Keratinocyte (primary cell): ENCODE data around the gene CDADC1. TPM values are rescaled to one million over a fixed set of nuclear protein-coding genes. Genes with fewer than 3 reads are reported as not detected.

ENCODE experiments used
- DNase-seq: peaks from one replicate; pipeline ENCODE4 v3.0.0-alpha.2; 2011; ENCODE audit warnings: low read depth, missing footprints, low spot score
- FAIRE-seq: peaks from 2 replicates; lab custom pipeline; 2011; peaks lifted over from hg19 to GRCh38; lab: Jason Lieb, UNC
- H2AFZ ChIP-seq: 2 replicates; pipeline ENCODE4 v1.6.0; 2012; ENCODE audit warnings: low read length, control low read depth, inconsistent platforms; ENCODE audit not compliant: control insufficient read depth
- H3K27ac ChIP-seq: 2 replicates; pipeline ENCODE4 v1.5.1; 2011; ENCODE audit warnings: low read length; ENCODE audit not compliant: control insufficient read depth, insufficient read depth
- H3K27me3 ChIP-seq: 3 replicates; pipeline ENCODE4 v1.6.0; 2011; ENCODE audit warnings: low read length; ENCODE audit not compliant: control insufficient read depth, insufficient read depth; ENCODE audit errors: extremely low read depth
- H3K36me3 ChIP-seq, 2 experiments: 2 replicates in 1 of 2; 3 replicates in 1 of 2; pipeline ENCODE4 v1.5.1; 2011; ENCODE audit warnings: low read length in 2 of 2, mild to moderate bottlenecking in 1 of 2; ENCODE audit not compliant: control insufficient read depth in 2 of 2, insufficient read depth in 2 of 2; ENCODE audit errors: extremely low read depth in 1 of 2
- H3K4me1 ChIP-seq: 3 replicates; pipeline ENCODE4 v1.5.1; 2011; ENCODE audit warnings: low read length; ENCODE audit not compliant: control insufficient read depth, insufficient read depth; ENCODE audit errors: extremely low read depth
- H3K4me2 ChIP-seq: 3 replicates; pipeline ENCODE4 v1.6.0; 2011; ENCODE audit warnings: low read depth, low read length; ENCODE audit not compliant: control insufficient read depth, insufficient read depth; ENCODE audit errors: extremely low read depth
- H3K4me3 ChIP-seq, 3 experiments: fragments of 200-600 bp in 1 of 3; sonication (generic) in 1 of 3; 2 replicates in 2 of 3; 3 replicates in 1 of 3; pipeline ENCODE4 v1.5.1; 2011 to 2016; ENCODE audit warnings: low read length in 3 of 3, mild to moderate bottlenecking in 3 of 3, control low read depth in 2 of 3, inconsistent platforms in 1 of 3, low read depth in 1 of 3, mixed read lengths in 1 of 3, mixed run types in 1 of 3, moderate library complexity in 1 of 3; ENCODE audit not compliant: control insufficient read depth in 2 of 3, insufficient read depth in 2 of 3; ENCODE audit errors: extremely low read depth in 1 of 3
- H3K79me2 ChIP-seq: 2 replicates; pipeline ENCODE4 v1.6.0; 2012; ENCODE audit warnings: low read length; ENCODE audit not compliant: control insufficient read depth, insufficient read depth
- H3K9ac ChIP-seq: 3 replicates; pipeline ENCODE4 v1.6.0; 2011; ENCODE audit warnings: low read length; ENCODE audit not compliant: control insufficient read depth, insufficient read depth; ENCODE audit errors: extremely low read depth
- H3K9me1 ChIP-seq: 3 replicates; pipeline ENCODE4 v1.6.0; 2011; ENCODE audit warnings: low read length; ENCODE audit not compliant: control insufficient read depth, insufficient read depth; ENCODE audit errors: extremely low read depth
- H3K9me3 ChIP-seq: 2 replicates; pipeline ENCODE4 v1.5.1; 2012; ENCODE audit warnings: low read depth, low read length; ENCODE audit not compliant: control insufficient read depth
- H4K20me1 ChIP-seq: 3 replicates; pipeline ENCODE4 v1.6.0; 2011; ENCODE audit warnings: low read length; ENCODE audit not compliant: control insufficient read depth, insufficient read depth; ENCODE audit errors: extremely low read depth
- EZH2 ChIP-seq: IDR thresholded peaks from one replicate; pipeline ENCODE4 v1.6.1; 2012; ENCODE audit warnings: inconsistent platforms, mild to moderate bottlenecking, low read length, moderate library complexity
- dilution Hi-C: fragments of 300-500 bp; cut with MboI; formaldehyde crosslinking; loops from one replicate; pipeline ENCODE4 v1.7.0; 2020; ENCODE audit warnings: low sequenced_read_pairs; ENCODE audit not compliant: extremely low pct_ligation_motif_present
- polyA plus RNA-seq, 5 experiments: library from polyadenylated mRNA; depleted of rRNA in 3 of 5; stranded (reverse) in 3 of 5; stranded (forward) in 1 of 5; unstranded in 1 of 5; fragments of >200 nt; gene quantifications; 1 replicate in 1 of 5; 2 replicates in 3 of 5; 3 replicates in 1 of 5; pipeline versions ENCODE4 v1.2.1 to v1.2.3, GENCODE V29; 2011 to 2012; ENCODE audit warnings: missing spikeins in 2 of 5, low read depth in 1 of 5, low replicate concordance in 1 of 5
- TF ChIP-seq, protein P1 (sequence below), 3 experiments: IDR thresholded peaks in 1 of 3; conservative IDR thresholded peaks in 1 of 3; optimal IDR thresholded peaks in 1 of 3; 2 replicates in 2 of 3; 3 replicates in 1 of 3; pipeline versions ENCODE3 to v1.5.1; 2011; ENCODE audit warnings: low read length in 3 of 3, mild to moderate bottlenecking in 3 of 3, moderate library complexity in 2 of 3, control low read depth in 1 of 3, inconsistent platforms in 1 of 3; ENCODE audit not compliant: insufficient read depth in 2 of 3; ENCODE audit errors: extremely low read depth in 1 of 3

CDADC1 gene
- polyA plus RNA-seq, 1 donor (not counting 4 experiments of a cell fraction or from before 2014, with no cell fraction given) = 3.8 TPM

GRCh38 chr13:49322702-49323101 is 75.0 kb downstream of the CDADC1 start:
- Histone ChIP-seq H4K20me1 (no peaks in the 10 kb centered on the region), H3K79me2 (no peaks in the 10 kb centered on the region), H3K27ac (no peak overlapping the region), H3K9me3 (no peaks in the 10 kb centered on the region), H3K4me1 (no peaks in the 10 kb centered on the region), H2AFZ (no peak overlapping the region), H3K27me3 (no peaks in the 10 kb centered on the region), H3K36me3 (no peaks in the 10 kb centered on the region), H3K9ac (no peak overlapping the region), H3K4me3 (no peak overlapping the region), H3K4me2 (no peak overlapping the region), H3K9me1 (no peaks in the 10 kb centered on the region)
- DNase-seq (no peak), FAIRE-seq (no peak)
- no peak for TF ChIP-seq EZH2
- TF ChIP-seq, protein P1, sequence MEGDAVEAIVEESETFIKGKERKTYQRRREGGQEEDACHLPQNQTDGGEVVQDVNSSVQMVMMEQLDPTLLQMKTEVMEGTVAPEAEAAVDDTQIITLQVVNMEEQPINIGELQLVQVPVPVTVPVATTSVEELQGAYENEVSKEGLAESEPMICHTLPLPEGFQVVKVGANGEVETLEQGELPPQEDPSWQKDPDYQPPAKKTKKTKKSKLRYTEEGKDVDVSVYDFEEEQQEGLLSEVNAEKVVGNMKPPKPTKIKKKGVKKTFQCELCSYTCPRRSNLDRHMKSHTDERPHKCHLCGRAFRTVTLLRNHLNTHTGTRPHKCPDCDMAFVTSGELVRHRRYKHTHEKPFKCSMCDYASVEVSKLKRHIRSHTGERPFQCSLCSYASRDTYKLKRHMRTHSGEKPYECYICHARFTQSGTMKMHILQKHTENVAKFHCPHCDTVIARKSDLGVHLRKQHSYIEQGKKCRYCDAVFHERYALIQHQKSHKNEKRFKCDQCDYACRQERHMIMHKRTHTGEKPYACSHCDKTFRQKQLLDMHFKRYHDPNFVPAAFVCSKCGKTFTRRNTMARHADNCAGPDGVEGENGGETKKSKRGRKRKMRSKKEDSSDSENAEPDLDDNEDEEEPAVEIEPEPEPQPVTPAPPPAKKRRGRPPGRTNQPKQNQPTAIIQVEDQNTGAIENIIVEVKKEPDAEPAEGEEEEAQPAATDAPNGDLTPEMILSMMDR (optimal IDR thresholded peaks at IDR 0.05 in 1 of 3, IDR thresholded peaks at IDR 0.05 in 1 of 3, conservative IDR thresholded peaks at IDR 0.05 in 1 of 3; ENCODE audit: extremely low read depth in 1 of 3, insufficient read depth in 2 of 3, low read length in 3 of 3) = no peak
- dilution Hi-C loops = loop anchor here (25.0 kb wide), 1 partner anchor 115 kb away; the partner anchor contains the start of genes CAB39L and SETDB2

DNA sequence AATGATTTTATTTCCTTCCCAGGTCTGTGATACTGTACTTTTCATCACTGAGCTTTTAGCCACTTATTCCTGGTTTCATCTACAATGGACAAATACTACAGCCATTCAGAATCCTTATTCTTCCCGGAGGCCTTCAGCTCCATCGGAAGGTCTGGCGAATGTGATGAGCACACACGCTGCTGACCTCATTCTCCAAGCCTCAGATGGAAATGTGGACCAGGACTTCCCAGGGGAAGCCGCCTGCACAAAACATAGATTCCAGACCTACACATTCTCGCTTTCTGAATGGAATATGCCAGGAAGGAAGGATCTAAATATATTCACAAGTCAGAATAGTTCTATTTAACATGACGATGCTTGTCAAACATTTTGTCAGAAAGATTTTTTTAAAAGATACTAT is 75.6 kb downstream of the CDADC1 start:
- Histone ChIP-seq H3K9me3 (no peaks in the 10 kb centered on the region), H3K79me2 (no peaks in the 10 kb centered on the region), H3K27ac (no peak overlapping the region), H3K4me2 (no peak overlapping the region), H3K9ac (no peak overlapping the region), H3K9me1 (no peaks in the 10 kb centered on the region), H3K4me3 (no peak overlapping the region), H4K20me1 (no peaks in the 10 kb centered on the region), H3K27me3 (no peaks in the 10 kb centered on the region), H3K4me1 (no peaks in the 10 kb centered on the region), H2AFZ (no peak overlapping the region), H3K36me3 (no peaks in the 10 kb centered on the region)
- no peak for DNase-seq
- FAIRE-seq = no peak
- TF ChIP-seq EZH2 = no peak
- TF ChIP-seq, protein P1 (optimal IDR thresholded peaks at IDR 0.05 in 1 of 3, IDR thresholded peaks at IDR 0.05 in 1 of 3, conservative IDR thresholded peaks at IDR 0.05 in 1 of 3; ENCODE audit: extremely low read depth in 1 of 3, insufficient read depth in 2 of 3, low read length in 3 of 3) = no peak
- dilution Hi-C loops = loop anchor here (25.0 kb wide), 1 partner anchor 114 kb away; the partner anchor contains the start of genes CAB39L and SETDB2
